Inflammatory macrophage treated with lipopolysaccharide for 4 hours (primary cell): ENCODE results near the gene GUK1.

ENCODE experiments used
- DNase-seq: peaks from one replicate; pipeline ENCODE4 v3.0.0-alpha.2; 2020

GUK1 gene

GRCh38 chr1:228136901-228137300 is 3.2 kb upstream of the GUK1 start:
- DNase-seq = no peak

GRCh38 chr1:228139406-228139930 is 611 bp upstream of the GUK1 start:
- DNase-seq = no peak

- DNase-seq = no peak
These were observed 696 bp downstream of the GUK1 start for GRCh38 chr1:228140724-228141225.

GRCh38 chr1:228141226-228142044 is 1.4 kb downstream of the GUK1 start:
- DNase-seq = peak; percentile 54

GRCh38 chr1:228142155-228142691 is 2.1 kb downstream of the GUK1 start:
- DNase-seq = no peak

DNA sequence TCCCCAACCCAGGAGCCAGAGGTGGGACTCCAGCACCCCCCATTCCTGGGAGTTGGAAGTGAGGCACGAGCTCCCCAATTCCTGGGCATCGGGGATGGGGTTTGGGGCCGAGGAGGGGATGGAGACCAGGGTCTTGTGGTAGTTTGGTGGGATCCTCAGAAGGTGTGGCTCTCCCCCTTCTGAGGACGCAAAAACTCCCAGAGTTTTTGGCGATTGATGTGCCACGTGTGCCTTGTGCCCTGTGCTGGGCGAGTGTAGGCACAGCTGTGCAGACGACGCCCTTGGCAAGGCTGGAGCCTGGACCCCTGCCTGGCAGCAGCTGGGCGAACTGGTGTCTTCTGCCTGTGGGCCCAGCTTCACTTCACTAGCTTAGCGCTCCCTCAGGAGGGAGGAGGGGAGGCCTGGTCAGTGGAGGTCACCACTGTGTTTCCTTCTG is 2.6 kb downstream of the GUK1 start:
- no peak for DNase-seq

DNA sequence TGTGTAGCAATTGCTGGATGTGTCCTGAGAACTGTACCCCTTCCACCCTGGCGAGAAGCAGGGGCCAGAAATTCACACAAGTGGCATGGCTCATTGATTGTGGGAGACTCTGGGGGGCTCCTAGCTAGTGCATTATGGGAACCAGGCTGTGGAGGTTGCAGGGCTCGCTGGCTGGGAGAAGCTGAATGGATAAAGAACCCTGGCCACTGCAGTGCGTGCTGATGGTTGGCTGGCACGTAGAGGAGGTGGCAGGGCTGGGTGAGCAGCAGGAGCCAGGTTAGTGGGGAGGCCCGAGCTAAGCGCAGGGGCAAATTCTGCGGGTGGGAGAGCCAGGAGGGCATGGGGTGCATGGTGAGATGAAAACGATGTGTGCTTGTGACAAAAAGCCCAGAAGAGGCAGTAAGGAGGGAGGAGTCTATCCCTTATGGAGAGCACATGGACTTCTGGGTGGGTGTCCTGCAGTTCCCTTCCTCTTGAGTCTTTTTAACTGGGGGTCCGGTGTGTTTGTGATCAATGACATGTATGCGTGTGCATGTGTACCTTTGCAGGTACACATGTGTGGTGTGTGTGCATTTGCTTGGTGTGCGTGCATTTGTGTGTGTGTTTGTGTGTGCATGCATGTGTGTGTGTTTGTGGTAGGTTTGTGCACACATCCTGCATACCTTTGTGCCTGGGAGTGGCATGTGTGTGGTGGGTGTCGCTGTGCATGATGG is 3.6 kb downstream of the GUK1 start:
- DNase-seq = no peak

- no peak for DNase-seq
These were observed 4.3 kb downstream of the GUK1 start for GRCh38 chr1:228144193-228144992.

DNA sequence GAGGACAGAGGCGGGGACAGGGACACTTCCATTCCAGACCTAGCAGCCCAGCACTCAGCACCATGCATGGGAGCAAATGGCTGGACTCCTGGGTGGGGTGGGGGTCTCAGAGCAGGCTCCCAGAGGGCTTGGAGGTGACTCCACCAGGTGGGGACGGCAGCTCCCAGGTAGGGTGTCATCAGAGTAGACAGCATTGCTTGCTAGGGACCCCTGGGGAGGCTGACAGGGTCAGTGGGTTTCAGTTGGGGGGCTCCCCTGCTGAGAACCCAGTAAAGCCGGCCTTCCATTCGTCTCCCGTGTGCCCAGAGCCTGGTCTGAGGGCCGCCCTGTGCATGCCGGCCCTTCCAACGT is 4.9 kb downstream of the GUK1 start:
- DNase-seq = no peak

DNA sequence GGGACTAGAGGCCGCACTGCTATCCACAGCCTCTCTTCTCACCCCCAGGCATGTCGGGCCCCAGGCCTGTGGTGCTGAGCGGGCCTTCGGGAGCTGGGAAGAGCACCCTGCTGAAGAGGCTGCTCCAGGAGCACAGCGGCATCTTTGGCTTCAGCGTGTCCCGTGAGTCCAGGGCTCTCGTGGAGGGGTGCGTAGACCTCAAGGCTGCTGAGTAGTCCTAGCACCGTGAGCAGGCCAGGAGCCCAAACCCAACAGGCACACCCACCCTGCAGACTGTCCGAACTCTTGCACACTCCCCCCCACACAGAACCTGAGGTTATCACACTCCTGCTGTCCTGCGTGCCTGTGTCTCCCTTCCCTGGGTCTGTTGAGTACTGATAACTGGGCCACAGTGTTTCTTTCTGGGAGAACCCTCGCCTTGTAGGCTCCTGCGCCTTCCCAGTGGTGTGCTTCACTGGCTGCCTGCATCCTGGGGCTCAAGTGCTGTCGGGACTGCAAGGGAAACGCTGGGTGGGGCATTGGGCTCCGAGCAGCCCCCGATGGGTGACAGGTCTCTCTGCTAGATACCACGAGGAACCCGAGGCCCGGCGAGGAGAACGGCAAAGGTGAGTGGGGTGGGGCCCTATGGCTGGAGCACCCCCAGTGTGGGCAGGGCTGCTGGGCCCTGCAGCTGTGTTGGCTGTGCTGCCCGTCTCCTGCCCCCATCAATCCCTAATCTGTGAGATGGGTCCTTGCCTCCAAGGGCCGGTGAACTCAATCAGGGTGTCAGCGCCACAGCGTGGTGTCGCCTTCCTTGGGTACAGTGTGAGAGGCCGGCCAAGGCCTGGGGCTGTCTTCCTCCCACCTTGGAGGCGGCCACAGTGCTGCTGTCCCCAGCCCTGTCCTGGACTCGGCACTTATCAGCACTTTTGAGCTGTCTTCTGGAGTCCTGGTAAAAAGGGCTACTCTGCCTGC is 5.7 kb downstream of the GUK1 start:
- DNase-seq = no peak

- no peak for DNase-seq
These were observed 6.5 kb downstream of the GUK1 start for GRCh38 chr1:228146417-228147150.

- DNase-seq = no peak
These were observed 7.1 kb downstream of the GUK1 start for GRCh38 chr1:228147151-228147693.

DNA sequence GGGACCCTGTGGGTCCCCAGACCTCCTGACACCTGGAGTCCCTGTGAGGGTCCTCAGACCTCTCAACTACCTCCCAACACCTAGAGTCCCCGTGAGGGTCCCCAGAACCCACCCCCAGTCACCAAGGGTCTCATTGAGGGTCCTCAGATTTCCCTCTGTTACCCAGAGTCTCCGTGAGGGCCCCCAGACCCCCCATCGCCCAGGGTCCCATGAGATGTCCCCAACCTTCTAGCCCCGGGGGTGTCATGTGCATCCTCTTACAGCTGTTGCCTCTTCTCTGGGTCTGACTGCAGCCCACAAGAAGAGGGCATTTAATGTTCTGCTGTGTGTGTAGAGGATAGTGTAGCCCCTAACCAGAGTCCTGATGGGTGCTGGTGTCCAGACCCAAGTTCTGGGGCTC is 7.7 kb downstream of the GUK1 start:
- DNase-seq = no peak

DNA sequence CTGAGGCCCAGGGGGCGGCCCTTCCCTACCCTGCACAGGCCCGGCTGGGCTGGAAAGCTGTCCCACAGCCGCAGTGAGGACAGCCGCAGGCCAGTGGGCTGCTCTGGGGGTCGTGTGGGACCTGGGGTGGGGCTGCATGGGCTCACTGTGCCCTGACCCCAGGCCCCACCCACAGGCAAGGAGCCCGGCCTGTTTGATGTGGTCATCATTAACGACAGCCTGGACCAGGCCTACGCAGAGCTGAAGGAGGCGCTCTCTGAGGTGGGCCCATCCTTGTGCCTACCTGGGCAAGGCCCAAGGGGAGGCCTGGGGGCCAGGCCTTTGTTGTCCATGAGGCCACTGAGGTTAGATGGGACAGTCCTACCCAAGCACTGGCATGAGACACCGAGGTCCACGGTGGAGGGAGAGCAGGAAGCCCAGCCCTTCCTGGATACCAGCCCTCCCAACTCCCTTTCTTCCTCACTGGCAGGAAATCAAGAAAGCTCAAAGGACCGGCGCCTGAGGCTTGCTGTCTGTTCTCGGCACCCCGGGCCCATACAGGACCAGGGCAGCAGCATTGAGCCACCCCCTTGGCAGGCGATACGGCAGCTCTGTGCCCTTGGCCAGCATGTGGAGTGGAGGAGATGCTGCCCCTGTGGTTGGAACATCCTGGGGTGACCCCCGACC is 8.2 kb downstream of the GUK1 start:
- no peak for DNase-seq

DNA sequence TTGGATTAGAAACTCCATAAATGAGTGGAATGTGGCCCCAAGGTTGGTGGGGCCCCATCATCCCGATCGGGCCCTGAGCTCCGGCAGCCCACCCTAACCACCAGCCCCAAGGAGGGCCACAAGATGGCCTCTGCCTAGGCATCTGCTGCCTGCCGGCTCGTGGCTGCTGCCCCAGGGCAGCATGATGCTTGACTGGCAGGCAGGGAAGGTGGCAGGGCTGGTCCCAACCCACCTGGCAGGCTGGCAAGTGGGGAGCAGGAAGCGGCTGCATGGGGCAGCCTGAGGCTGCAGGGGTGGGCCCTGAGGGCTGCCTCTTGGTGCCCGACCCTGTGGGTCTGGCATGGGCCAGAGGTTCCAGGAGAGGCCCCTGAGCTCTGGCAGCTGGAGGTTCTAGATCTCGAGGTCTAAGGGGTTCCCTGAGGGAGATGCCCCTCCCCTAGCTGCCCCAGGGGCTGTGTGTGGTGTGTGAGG is 8.9 kb downstream of the GUK1 start:
- no peak for DNase-seq

DNA sequence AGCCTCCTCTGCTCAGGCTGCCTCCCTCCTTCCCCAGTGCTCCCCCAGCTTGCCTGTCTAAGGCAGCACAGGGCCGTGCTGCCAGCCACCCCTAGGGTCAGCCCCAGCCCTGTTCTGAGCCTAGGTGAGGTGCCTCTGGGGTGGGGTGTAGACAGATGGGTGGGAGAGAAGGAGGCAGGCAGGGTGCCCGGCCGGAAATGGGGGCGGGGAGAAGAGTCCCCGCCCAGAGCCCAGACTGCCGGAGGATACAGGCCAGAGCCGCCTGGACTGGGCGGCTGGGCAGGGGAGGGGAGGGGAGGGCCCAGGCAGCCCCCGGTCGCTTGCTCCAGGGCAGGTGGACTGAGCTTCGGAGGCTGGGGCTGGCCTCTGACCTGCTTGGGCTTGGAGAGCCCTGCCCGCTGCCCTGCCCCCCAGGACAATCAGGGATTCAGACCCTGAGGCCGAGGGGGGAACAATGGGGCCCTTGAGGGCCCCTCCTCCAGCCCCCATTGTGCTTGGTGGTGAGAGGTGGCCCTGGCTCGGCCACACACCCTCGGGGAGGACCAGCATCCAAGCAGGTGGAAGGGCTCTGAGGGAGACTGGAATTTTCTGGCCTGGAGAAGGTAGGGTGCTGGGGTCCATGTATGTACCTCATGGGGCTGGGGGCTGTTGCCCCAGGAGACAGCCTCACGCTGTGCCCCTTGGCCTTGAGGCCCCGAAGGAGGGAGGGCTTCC is 9.5 kb downstream of the GUK1 start, which contains the start of gene GJC2:
GJC2 (plus strand) TSS at position 525 of the 714 bp plus-strand sequence. CDS start 7,829 bp downstream, outside the sequence.
- DNase-seq = no peak

GRCh38 chr1:228150120-228150460 is 10.0 kb downstream of the GUK1 start:
- DNase-seq = no peak

DNA sequence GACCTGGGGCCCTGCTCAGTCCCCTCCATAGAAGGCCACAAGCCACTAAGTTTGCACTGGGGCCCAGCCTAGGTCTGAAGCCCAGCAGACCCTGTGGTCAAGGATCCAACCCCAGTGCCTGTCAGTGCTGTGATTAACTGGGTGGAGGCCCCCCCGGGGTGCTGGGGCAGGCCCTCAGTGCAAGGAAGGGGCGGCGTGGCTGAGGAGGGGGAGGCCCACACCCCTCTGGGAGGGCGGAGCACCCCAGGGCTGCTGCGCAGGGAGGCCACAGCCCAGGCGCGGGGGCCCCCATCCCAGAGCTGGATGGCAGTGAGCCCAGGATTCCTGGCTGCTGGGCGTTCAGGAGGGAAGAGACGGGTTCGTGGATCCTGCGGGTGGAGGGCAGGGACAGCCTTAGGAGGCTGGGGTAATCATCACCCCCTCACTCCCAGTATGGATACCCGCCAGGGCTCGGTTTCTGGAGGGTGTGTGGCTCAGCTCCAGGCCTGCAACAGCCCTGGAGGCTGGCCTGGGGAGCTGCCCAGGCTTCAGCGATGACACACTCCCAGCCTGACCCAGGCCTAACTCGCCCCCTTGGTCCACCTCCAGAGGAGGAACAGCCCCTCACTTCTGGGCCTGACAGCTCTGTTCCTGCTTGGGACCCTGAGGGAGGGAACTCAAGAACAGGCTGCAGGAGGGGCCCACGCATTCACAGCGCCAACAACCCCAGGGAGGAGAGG is 10.5 kb downstream of the GUK1 start:
- DNase-seq = no peak
